Inflammatory macrophage (primary cell): ENCODE results near the gene TLE1.
"Not testable (repeated sequence)": the region's sequence is repeated elsewhere in the genome, so short reads cannot be mapped to it uniquely, and the experiment has no call there.

Experiments used
- DNase-seq, 2 donors: peaks; one replicate each; pipeline ENCODE4 v3.0.0-alpha.2; 2020 to 2022

Gene TLE1

GRCh38 chr9:81652058-81652687, 37.2 kb downstream of the TLE1 start:
- no peak for DNase-seq

DNA sequence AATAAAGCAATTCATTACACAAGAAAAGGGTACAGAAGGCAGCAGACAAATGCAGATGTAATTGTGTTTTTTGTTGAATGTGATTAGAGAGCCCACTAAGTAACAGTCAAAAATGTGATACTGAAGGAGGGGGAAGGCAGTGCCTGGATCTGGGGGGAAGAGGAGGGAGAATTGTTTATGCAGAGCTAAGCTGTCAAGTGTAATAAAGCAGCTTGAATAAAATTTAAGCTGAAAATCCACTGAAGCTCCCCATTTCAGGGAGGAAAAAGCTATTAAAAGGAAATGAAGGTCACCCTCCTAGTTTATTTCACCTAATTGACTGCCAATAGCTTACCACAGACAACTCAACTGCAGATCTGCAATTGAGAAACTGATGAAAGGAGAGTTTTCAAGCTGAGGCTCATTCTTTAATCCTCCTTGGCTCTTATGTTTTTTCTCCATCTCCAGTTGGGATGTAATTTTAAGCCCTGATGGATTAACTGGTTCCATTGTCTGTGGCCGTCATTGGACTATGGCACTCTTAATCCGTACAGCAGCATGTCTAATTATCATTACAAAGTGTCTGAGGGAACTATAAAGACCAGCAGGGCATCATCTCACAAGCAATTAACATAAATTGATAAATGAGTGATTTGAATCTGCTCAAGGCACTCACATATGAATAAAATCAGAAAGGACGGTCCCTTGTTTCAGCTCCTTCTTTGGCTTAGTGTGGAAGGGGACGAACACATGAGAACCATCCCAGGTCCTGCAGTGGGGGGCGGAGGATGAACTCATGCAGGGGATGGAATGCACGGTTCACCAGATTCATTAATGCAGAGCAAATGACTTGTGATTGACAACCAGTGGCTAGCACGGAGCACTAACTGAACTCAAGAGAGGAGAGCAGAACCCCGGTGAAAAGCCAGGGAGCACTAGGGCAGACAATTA, 38.5 kb downstream of the TLE1 start:
- no peak for DNase-seq

- DNase-seq: no peak
These were observed 39.7 kb downstream of the TLE1 start for GRCh38 chr9:81649475-81650240.

DNA sequence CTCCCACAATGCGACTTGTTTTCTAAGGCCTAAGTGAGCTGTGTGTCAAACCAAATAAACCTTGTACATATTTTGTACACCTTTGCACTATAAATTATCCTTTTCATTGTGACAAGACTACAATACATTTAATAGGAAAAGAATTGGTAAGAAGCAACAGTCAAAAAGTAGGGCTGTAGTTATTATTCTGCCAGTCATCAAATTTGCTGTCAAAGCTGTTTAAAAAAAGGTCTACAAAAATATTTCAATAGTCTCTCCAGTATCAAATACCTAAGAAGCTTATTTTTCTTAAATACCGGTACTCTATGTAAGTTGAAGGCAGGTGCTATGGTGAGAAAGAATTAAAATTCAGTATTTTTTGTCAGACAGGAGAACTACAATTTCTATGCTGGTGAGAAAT, 40.5 kb downstream of the TLE1 start:
- no peak for DNase-seq

DNA sequence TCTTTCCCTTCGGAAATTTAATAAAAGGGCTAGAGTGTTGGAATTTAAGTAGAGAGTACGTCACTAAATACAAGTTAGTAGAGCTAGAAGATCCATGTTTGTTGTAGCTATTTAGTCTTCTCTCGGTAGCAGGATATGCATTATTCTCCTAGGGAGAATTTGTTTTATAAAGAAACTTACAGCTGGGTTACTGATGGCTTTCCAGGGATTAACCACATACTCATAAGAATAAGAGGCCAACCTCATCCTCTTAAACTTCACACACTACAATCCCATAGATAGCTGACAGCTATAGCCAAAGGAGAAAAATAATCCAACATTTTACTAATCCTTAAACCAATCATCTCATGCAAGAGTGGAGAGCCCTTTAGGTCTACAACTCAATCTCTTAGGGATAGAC, 43.0 kb downstream of the TLE1 start:
- DNase-seq: no peak

DNA sequence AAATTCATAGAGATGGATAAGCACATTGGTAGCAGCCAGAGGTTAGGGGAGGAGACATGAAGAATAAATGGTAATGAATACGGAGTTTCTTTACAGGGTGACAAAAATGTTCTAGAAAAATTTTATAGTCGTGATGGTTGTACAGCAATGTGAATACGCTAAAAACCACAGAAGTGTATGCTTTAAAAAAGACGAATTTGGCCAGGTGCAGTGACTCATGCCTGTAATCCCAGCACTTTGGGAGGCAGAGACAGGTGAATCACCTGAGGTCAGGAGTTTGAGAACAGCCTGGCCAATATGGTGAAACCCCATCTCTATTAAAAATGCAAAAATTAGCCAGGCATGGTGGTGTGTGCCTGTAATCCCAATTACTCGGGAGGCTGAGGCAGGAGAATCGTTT, 44.8 kb downstream of the TLE1 start:
- DNase-seq: not testable (repeated sequence)

- no peak for DNase-seq
These were observed 52.1 kb downstream of the TLE1 start for GRCh38 chr9:81637276-81637675.

DNA sequence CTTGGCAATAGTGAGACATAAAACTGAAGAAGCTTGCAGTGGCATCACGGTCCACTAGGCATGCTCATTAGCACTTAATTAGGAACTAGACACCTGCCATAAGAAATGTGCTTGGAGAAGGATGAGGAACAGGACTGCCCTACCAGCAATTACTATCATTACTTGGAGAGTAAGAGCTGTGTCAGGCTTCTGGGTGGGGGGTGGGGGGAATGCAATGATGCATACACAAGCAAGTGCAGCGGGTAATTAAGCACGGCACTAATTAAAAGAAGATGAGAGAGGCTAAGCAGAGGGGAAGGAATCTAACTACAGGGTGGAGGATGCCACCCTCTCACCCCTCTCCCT, 53.1 kb downstream of the TLE1 start:
- DNase-seq: no peak

DNA sequence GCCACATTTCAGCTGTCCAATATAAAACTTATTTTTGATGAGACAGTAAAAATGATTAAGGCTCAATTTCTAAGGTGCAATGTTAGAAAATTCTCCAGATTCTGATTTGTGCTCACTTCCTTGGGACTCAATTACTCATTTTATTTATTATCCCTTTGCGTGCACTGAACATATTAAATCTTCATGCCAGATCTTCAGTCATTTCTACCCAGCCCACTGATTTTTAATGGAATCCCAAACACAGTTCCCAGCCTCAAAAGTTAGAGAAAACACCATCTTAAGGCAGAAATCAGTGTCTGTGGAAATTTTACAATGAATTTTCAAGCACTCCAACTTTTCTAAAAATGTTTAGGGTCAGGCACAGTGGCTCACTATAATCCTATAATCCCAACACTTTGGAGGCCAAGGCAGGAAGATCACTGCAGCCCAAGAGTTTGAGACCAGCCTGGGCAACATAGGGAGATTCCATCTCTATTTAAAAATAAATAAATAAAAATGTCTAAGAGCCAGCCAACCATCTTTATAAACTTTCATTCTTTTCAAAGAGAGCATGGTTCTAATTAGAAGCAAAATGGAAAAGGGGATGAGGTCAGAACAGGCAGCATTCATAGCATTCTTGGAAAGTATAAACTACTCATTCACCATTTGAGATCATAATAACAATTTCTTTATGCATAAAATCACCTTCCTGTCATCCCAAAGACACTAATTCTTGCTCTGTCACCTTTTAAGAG, 53.7 kb downstream of the TLE1 start:
- no peak for DNase-seq

GRCh38 chr9:81634915-81635516, 54.3 kb downstream of the TLE1 start:
- DNase-seq: no peak

GRCh38 chr9:81633952-81634854, 55.1 kb downstream of the TLE1 start:
- no peak for DNase-seq

GRCh38 chr9:81632599-81632998, 56.7 kb downstream of the TLE1 start:
- no peak for DNase-seq

DNA sequence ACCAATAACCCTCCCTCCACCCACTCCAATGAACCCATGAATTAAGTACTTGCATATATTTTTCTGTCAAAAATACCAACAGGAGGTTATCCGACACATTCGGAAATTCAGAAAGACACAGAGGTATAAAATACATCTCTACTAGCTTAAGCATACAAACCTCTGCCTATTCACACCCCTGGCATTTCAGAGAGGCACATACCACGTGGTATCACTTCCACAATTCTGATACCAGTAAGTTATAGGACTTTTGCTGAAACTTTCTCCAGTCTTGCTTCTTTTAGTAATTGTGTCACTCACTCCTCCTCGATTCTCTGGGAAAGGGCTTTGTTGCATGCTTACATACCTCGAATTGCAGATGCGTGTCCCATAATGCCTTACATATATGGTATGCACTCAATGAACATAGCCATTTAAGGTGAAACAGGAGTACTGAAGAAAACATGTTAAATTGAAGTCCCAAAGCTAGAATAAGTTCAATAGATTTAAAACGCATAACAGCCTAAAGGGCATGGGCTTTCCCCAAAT, 58.1 kb downstream of the TLE1 start:
- DNase-seq: peak in 1 of 2 donors; percentile 6

DNA sequence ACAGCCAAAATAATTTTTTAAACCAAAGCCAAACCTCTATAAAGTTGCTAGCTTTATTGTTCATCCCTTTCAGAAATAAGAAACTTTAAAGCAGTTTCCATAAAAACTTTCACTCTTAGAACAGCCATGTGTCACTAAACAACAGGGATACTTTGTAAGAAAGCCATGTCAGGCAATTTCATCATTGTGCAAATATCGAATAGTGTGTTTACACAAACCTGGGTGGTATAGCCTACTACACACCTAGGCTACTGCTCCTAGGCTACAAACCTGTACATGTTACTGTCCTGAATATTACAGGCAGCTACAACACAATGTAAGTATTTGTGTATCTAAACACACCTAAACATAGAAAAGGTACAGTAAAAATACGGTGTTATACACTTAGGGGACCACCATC, 59.9 kb downstream of the TLE1 start:
- no peak for DNase-seq

- no peak for DNase-seq
These were observed 60.5 kb downstream of the TLE1 start for GRCh38 chr9:81628897-81629296.

- no peak for DNase-seq
These were observed 61.9 kb downstream of the TLE1 start for GRCh38 chr9:81627481-81627880.

- DNase-seq: no peak
These were observed 62.8 kb downstream of the TLE1 start for GRCh38 chr9:81626511-81626910.

- DNase-seq: no peak
These were observed 63.4 kb downstream of the TLE1 start for GRCh38 chr9:81625969-81626368.

DNA sequence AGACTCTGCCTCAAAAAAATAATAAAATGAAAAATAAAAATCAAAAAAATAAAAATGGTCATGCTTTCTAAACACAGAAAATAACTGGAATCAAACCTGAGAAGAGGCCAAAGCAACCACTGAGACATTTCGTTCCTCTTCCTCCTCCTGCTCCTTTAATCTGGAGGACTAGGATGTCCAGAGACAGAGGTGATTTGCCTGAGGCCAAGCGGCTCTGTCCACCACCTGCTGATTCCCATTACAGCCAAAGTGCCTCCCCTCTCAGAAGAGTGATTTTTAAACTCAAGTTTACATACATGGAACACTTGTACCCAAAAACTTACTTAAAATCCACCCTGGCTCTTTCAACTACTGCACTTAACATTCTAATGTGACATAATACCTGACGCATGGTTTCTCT, 65.6 kb downstream of the TLE1 start:
- DNase-seq: no peak

GRCh38 chr9:81622471-81623255, 66.7 kb downstream of the TLE1 start:
- DNase-seq: no peak
